ENCODE results near the gene TRNT1.

DNA sequence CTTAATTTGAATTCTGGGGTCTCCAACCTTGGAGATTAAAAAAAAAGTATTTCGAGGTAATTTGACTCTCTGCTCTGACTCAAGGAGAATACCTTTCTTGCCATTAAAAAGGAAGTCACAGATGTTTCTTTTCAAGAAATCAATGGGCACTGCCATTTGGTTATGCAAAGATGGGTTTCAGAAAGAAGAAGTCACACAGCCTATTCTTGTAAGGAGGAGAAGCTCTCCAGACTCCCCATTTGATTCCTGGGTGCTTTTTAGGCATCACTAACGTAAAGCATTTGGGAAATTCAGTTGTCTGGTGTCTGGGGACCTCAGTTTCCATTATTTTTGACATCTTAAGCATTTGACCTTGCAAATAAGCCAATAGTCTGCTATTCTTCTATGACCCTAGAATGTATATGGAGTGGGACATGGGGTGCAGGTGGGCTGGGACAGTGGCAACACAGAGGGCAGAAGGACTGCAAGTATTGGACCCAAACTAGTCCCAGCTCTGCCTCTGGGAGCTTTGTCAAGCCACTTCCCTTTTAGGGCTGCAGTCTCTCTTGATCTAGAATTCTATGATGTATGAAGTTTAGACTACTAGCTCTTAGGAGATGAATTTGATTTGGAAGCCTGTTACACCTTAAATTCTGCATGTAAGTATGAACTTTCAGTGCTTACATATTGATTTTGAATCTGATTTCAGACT lies 44.4 kb upstream of the TRNT1 start:
- TF ChIP-seq POLR2A (IDR thresholded peaks at IDR 0.05), result no peak
- no peak for TF ChIP-seq POLR2AphosphoS5 (IDR thresholded peaks at IDR 0.05)
